Endodermal cell (in vitro differentiated cells): ENCODE measurements around the gene PEA15. TPM values are rescaled to one million over a fixed set of nuclear protein-coding genes. Genes with fewer than 3 reads are reported as not detected.

Experiments
- DNase-seq: peaks from one replicate; pipeline ENCODE4 v3.0.0-alpha.2; 2017
- H3K27ac ChIP-seq: 2 replicates; pipeline ENCODE4 v1.5.1; 2013; ENCODE audit warnings: mild to moderate bottlenecking, low read depth, low read length, moderate library complexity
- H3K27me3 ChIP-seq: 2 replicates; pipeline ENCODE4 v1.6.1; 2013; ENCODE audit warnings: mild to moderate bottlenecking, low read length, moderate library complexity; ENCODE audit not compliant: insufficient read depth, control insufficient read depth, poor library complexity, severe bottlenecking
- H3K36me3 ChIP-seq: 2 replicates; pipeline ENCODE4 v1.7.0; 2013; ENCODE audit warnings: mild to moderate bottlenecking, low read length, moderate library complexity; ENCODE audit not compliant: control insufficient read depth, insufficient read depth
- H3K4me1 ChIP-seq: one replicate; pipeline ENCODE4 v1.7.0; 2013; ENCODE audit warnings: low read length; ENCODE audit not compliant: control insufficient read depth, insufficient read depth
- H3K4me3 ChIP-seq: 2 replicates; pipeline ENCODE4 v1.5.1; 2013; ENCODE audit warnings: mild to moderate bottlenecking, low read length, moderate library complexity
- H3K9ac ChIP-seq: 2 replicates; pipeline ENCODE4 v1.6.1; 2013; ENCODE audit warnings: mild to moderate bottlenecking, low read length, moderate library complexity; ENCODE audit not compliant: poor library complexity, severe bottlenecking; ENCODE audit errors: extremely low read depth
- H3K9me3 ChIP-seq: 2 replicates; pipeline ENCODE4 v1.6.1; 2013; ENCODE audit warnings: mild to moderate bottlenecking, low read length, moderate library complexity; ENCODE audit not compliant: control insufficient read depth
- H3K27ac Mint-ChIP-seq: 2 replicates; pipeline ENCODE4 v1.8.0; 2020; ENCODE audit warnings: mixed read lengths
- H3K27me3 Mint-ChIP-seq: 2 replicates; pipeline ENCODE4 v1.8.0; 2021; ENCODE audit warnings: mild to moderate bottlenecking, mixed read lengths; ENCODE audit not compliant: insufficient read depth
- H3K36me3 Mint-ChIP-seq: 2 replicates; pipeline ENCODE4 v1.8.0; 2020; ENCODE audit warnings: low read depth, mixed read lengths
- H3K4me1 Mint-ChIP-seq: 2 replicates; pipeline ENCODE4 v1.8.0; 2020; ENCODE audit warnings: mixed read lengths
- H3K4me3 Mint-ChIP-seq: 2 replicates; pipeline ENCODE4 v1.8.0; 2020; ENCODE audit warnings: mild to moderate bottlenecking, moderate library complexity, mixed read lengths
- H3K9me3 Mint-ChIP-seq: 2 replicates; pipeline ENCODE4 v1.8.0; 2020; ENCODE audit warnings: mild to moderate bottlenecking, mixed read lengths
- WGBS, 2 experiments: methylation state at CpG; one replicate each; pipeline versions ENCODE4 v1.1.5 to v1.1.7; 2013; ENCODE audit warnings: missing lambda C conversion rate in 2 of 2, mixed read lengths in 1 of 2; ENCODE audit not compliant: insufficient coverage in 1 of 2, insufficient read length in 1 of 2; 5-methylcytosine and 5-hydroxymethylcytosine counted together
- total RNA-seq, 2 donors: library from RNA; stranded (reverse); fragmentation: NEBNext Ultra II Directional in 1 of 2; extraction: Animal tissue kit (Norgen Biotek cat#: 25700) in 1 of 2; gene quantifications; 2 replicates in 1 of 2; 3 replicates in 1 of 2; pipeline ENCODE4 v1.2.1, GENCODE V29; 2021
- TF ChIP-seq, protein P1 (sequence below): fragments of 200-600 bp; sonication (generic); conservative IDR thresholded peaks from 2 replicates; pipeline ENCODE4 v1.5.0; 2021; ENCODE audit warnings: antibody characterized with exemption, mild to moderate bottlenecking

Gene PEA15
- total RNA-seq, 2 donors from 2014 or later = 55.9 to 56.3 TPM

DNA sequence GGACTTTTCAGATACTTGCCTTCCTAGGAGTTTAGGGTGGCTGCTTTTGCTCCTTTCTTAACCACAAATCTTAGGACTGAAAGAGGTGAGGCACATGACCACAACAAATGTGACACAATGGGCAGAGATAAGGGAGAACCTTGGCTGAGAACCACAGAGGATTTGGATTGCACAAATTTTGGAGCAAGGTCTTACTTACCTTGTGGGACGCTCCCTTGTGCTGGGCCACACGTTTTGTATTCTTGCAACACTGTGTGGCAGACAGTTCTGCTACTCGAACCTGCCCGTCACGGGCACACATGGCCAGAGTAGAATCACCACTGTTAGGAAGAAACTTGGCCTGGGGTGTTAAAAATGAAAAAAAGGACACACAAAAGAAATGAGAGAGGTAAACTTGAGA, 33.2 kb downstream of the PEA15 start:
- TF ChIP-seq, protein P1, sequence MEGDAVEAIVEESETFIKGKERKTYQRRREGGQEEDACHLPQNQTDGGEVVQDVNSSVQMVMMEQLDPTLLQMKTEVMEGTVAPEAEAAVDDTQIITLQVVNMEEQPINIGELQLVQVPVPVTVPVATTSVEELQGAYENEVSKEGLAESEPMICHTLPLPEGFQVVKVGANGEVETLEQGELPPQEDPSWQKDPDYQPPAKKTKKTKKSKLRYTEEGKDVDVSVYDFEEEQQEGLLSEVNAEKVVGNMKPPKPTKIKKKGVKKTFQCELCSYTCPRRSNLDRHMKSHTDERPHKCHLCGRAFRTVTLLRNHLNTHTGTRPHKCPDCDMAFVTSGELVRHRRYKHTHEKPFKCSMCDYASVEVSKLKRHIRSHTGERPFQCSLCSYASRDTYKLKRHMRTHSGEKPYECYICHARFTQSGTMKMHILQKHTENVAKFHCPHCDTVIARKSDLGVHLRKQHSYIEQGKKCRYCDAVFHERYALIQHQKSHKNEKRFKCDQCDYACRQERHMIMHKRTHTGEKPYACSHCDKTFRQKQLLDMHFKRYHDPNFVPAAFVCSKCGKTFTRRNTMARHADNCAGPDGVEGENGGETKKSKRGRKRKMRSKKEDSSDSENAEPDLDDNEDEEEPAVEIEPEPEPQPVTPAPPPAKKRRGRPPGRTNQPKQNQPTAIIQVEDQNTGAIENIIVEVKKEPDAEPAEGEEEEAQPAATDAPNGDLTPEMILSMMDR = no peak
- peaks cover 86% of the 10 kb centered on the region for H3K36me3 ChIP-seq
- H3K9ac ChIP-seq = no peak overlapping the region
- WGBS, 2 experiments = 89 to 94% methylated on average over 2 to 5 of the region's 5 CpGs
- no peaks in the 10 kb centered on the region for H3K9me3 Mint-ChIP-seq
- peaks cover 75% of the 10 kb centered on the region for H3K36me3 Mint-ChIP-seq
- no peak overlapping the region for H3K27ac ChIP-seq
- H3K27me3 Mint-ChIP-seq = no peaks in the 10 kb centered on the region
- H3K4me1 Mint-ChIP-seq = peaks cover 9% of the 10 kb centered on the region
- H3K27ac Mint-ChIP-seq = no peak overlapping the region
- H3K9me3 ChIP-seq = no peaks in the 10 kb centered on the region
- H3K4me3 ChIP-seq = no peak overlapping the region
- no peaks in the 10 kb centered on the region for H3K27me3 ChIP-seq
- no peak for DNase-seq
- H3K4me1 ChIP-seq = no peaks in the 10 kb centered on the region
- no peak overlapping the region for H3K4me3 Mint-ChIP-seq

DNA sequence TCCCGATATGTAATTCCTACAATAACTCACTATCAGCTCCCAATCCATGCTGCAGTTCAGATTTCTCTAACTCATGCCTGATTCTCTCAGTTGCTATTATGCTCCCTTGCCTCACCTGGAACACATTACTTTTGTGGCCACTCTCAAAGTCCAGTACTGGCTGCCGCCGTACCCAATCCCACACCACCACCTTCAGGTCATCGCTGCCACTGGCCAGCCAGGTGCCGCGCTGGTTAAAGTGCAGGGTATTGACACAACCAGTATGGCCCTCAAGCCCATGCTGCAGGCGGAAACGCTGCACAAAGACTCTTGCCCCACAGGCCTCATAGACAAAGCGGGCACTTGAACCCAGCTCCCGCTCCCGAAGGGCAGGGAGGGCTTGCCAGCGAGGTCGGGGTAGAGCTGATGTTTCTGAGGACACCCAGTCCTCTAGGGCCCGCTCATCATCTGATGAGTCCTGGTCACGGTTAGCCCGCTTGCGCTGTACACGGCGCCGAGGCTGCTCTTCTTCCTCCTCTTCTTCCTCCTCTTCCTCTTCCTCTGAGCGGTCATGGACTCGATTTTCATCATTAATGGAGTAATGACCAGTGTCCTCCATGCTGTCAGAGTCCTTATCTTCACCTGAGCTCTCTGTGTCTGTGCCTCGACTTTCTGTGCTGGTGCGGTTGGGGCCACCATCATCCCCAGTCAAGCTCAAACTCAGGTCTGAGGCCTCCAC, 34.6 kb downstream of the PEA15 start:
- TF ChIP-seq, protein P1 = no peak
- H3K36me3 Mint-ChIP-seq = peaks cover 77% of the 10 kb centered on the region
- H3K4me1 Mint-ChIP-seq = peaks cover 3% of the 10 kb centered on the region
- no peak overlapping the region for H3K27ac ChIP-seq
- no peak overlapping the region for H3K4me3 Mint-ChIP-seq
- no peaks in the 10 kb centered on the region for H3K4me1 ChIP-seq
- H3K9ac ChIP-seq = no peak overlapping the region
- no peaks in the 10 kb centered on the region for H3K9me3 ChIP-seq
- no peaks in the 10 kb centered on the region for H3K27me3 Mint-ChIP-seq
- no peak overlapping the region for H3K27ac Mint-ChIP-seq
- 95 to 96% methylated on average over 20 to 24 of the region's 24 CpGs for WGBS, 2 experiments
- no peak for DNase-seq
- H3K27me3 ChIP-seq = no peaks in the 10 kb centered on the region
- H3K36me3 ChIP-seq = peaks cover 82% of the 10 kb centered on the region
- H3K9me3 Mint-ChIP-seq = no peaks in the 10 kb centered on the region
- no peak overlapping the region for H3K4me3 ChIP-seq

DNA sequence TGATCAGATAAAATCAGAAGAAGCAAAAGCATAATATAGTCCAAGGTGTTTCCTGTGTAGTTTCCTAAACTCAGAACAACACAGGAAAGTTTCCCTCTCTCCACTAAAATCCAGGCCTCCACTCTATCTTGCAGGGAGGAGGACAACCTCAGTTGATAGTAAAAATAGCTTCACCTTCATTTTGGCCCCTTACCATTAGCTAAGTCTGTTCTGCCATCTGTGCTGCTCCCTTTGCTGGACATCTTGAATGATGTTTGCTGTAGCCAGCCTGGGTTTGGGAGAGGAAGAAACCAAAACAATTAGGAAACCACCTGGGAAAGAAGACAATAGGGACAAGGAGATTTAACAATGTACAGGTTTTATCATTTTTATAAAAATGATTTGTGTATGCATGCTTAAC, 38.6 kb downstream of the PEA15 start:
- no peaks in the 10 kb centered on the region for H3K9me3 ChIP-seq

More for the DNA sequence above, 38.6 kb downstream of the PEA15 start:
- Histone ChIP-seq H3K36me3 (peaks cover 46% of the 10 kb centered on the region), H3K9ac (no peak overlapping the region), H3K4me1 (no peaks in the 10 kb centered on the region), H3K27me3 (no peaks in the 10 kb centered on the region), H3K27ac (no peak overlapping the region), H3K4me3 (no peak overlapping the region)
- Mint-ChIP-seq H3K36me3 (peaks cover 50% of the 10 kb centered on the region), H3K27me3 (no peaks in the 10 kb centered on the region), H3K27ac (no peak overlapping the region), H3K9me3 (no peaks in the 10 kb centered on the region), H3K4me1 (peaks cover 13% of the 10 kb centered on the region), H3K4me3 (no peak overlapping the region)
- TF ChIP-seq, protein P1 = no peak
- no peak for DNase-seq
